Immature natural killer cell (primary cell): Measurements from ENCODE around the gene PXN. TPM values are rescaled to one million over a fixed set of nuclear protein-coding genes. Genes with fewer than 3 reads are reported as not detected.

Experiments used
- DNase-seq, 3 donors: peaks; one replicate each; pipeline ENCODE4 v3.0.0; 2022; ENCODE audit warnings: mixed read lengths in 1 of 3
- H3K27ac Mint-ChIP-seq, 6 donors: one replicate each; pipeline ENCODE4 v1.8.0; 2020; ENCODE audit warnings: mixed read lengths in 6 of 6, mild to moderate bottlenecking in 5 of 6, inconsistent platforms in 4 of 6, moderate library complexity in 3 of 6
- H3K27me3 Mint-ChIP-seq, 3 donors: one replicate each; pipeline ENCODE4 v1.8.0; 2020 to 2021; ENCODE audit warnings: low read depth in 3 of 3, mild to moderate bottlenecking in 3 of 3, mixed read lengths in 3 of 3, moderate library complexity in 3 of 3, inconsistent platforms in 1 of 3
- H3K36me3 Mint-ChIP-seq, 3 donors: one replicate each; pipeline ENCODE4 v1.8.0; 2020; ENCODE audit warnings: mixed read lengths in 3 of 3, inconsistent platforms in 2 of 3, mild to moderate bottlenecking in 2 of 3
- H3K4me1 Mint-ChIP-seq, 2 donors: one replicate each; pipeline ENCODE4 v1.8.0; 2020; ENCODE audit warnings: inconsistent platforms in 2 of 2, mild to moderate bottlenecking in 2 of 2, mixed read lengths in 2 of 2, moderate library complexity in 1 of 2
- H3K4me3 Mint-ChIP-seq, 5 donors: one replicate each; pipeline ENCODE4 v1.8.0; 2020; ENCODE audit warnings: mild to moderate bottlenecking in 5 of 5, mixed read lengths in 5 of 5, inconsistent platforms in 3 of 5, moderate library complexity in 3 of 5
- H3K9me3 Mint-ChIP-seq, 6 donors: one replicate each; pipeline ENCODE4 v1.8.0; 2020; ENCODE audit warnings: mild to moderate bottlenecking in 6 of 6, mixed read lengths in 6 of 6, inconsistent platforms in 4 of 6, moderate library complexity in 3 of 6
- polyA plus RNA-seq, 3 donors: library from polyadenylated mRNA; unstranded; fragments of 300-500 nt; fragmentation: Illumina TruSeq; gene quantifications; one replicate each; pipeline ENCODE4 v1.2.3, GENCODE V29; 2021

PXN gene
- 100 to 1,000 TPM; 132 to 310 (median 240) TPM for polyA plus RNA-seq

- peak within 1 kb of the TSS; percentile 88 to 97 (median 93) for H3K4me3 Mint-ChIP-seq
- peaks cover 5 to 14% (median 10%) of the 10 kb centered on the region in 3 donors for H3K36me3 Mint-ChIP-seq
- H3K27me3 Mint-ChIP-seq: peaks cover 0 to 21% (median 7%) of the 10 kb centered on the region in 3 donors
- peak; percentile 91 to 93 (median 92) for DNase-seq
- H3K27ac Mint-ChIP-seq: peak within 1 kb of the TSS; percentile 91 to 99 (median 96)
- H3K9me3 Mint-ChIP-seq: no peaks in the 10 kb centered on the region
- H3K4me1 Mint-ChIP-seq: peaks cover 39 to 41% of the 10 kb centered on the region in 2 donors
Observed at GRCh38 chr12:120265473-120266179, at the start of gene PXN. Gene PXN (minus strand): TSS chr12:120265730. CDS start chr12:120265629, 101 bp downstream.

- no peaks in the 10 kb centered on the region for H3K9me3 Mint-ChIP-seq
- peaks cover 15 to 18% of the 10 kb centered on the region in 2 donors for H3K4me1 Mint-ChIP-seq
- no peak overlapping the region for H3K4me3 Mint-ChIP-seq
- peaks cover 4 to 8% (median 5%) of the 10 kb centered on the region in 3 donors for H3K27me3 Mint-ChIP-seq
- peak overlapping the region in 1 of 6 donors; percentile 69 for H3K27ac Mint-ChIP-seq
- peaks cover 0 to 4% (median 0%) of the 10 kb centered on the region in 3 donors for H3K36me3 Mint-ChIP-seq
- DNase-seq: no peak
Observed at GRCh38 chr12:120314220-120314619, 48.7 kb upstream of the PXN start.

DNA sequence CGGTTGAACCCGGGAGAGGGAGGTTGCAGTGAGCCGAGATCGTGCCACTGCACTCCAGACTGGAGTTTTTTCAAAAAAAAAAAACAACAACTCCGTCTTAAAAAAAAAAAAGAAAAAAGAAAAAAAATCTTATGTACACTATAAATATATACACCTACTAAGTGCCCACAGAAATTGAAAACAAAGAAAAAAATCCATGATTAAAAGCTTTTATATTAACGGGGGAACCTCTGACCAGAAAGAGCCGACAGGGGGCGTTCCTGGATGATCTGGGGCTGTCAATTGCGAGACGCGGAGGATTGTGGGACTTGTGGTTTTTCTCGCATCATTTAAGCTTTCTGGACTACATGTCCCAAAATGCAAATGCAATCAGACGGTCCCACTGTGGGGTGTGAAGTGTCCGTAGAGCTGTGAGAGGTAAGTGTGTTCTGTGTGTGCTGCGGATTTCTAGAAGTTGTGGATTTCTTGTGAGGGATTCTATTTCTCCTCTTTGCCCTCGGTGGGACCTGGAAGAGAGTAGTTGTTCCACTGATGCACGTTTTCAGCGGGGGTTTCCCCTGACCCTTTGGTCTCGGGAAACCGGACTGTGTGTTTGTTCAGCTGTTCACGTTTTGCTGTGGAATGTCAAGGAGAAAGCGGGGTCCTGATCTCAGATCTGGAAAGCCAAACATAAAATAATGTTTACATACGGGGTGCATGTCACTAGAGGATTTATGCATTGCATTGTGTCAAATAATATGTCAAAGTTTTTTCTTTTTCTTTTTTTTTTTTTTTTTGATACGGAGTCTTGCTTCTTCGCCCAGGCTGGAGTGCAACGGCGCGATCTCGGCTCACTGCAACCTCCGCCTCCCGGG lies 36.7 kb upstream of the PXN start, which contains the start of gene SIRT4:
TSS of gene SIRT4 (plus strand) at position 360 of the 854 bp plus-strand sequence. CDS start 1,241 bp downstream, outside the sequence.
- no peaks in the 10 kb centered on the region for H3K9me3 Mint-ChIP-seq

DNA sequence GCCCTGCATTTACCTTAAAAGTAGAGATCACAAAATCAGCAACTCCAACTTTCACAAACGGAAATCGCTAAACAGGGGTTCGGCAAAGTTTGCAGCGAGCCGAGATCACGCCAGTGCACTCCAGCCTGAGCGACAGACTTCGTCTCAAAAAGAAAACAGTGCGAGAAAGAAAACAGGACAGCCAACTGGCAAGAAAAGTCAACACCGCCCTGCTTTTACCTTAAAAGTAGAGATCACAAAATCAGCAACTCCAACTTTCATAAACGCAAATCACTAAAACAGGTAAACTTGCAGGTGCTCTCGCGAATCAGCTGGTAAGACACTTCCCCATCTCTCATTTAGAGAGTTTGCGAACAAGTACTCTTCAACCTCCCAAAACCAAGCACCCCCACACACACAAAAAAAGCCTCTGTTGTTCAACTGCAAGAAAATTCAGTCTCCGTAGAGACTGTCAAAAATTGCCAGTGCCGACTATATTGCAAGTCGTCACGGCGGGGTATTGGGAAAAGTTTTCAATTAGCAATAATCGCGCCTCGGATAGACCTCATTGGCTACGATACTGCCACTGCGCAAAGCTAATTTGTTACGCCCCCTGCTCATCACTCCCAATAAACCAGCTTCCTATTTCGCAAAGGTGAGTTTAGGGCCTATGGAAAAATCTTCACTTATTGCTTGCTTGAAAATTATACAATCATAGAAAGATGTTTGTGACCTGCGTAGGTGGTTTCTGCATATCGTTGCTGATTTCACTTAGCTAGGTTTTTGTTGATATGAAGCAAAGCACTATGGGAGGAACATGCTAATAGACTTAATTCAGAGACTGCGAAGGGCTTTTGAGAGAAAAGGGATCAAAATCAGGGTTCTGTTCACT lies 27.4 kb upstream of the PXN start, which contains the start of gene RNU4-1:
TSS of gene RNU4-1 (minus strand) at position 577 of the 871 bp plus-strand sequence.
- Mint-ChIP-seq H3K9me3 (no peaks in the 10 kb centered on the region), H3K27me3 (peaks cover 2 to 5% (median 5%) of the 10 kb centered on the region in 3 donors), H3K4me3 (no peak within 1 kb of the TSS), H3K4me1 (peaks cover 0 to 6% of the 10 kb centered on the region in 2 donors), H3K36me3 (no peaks in the 10 kb centered on the region), H3K27ac (no peak within 1 kb of the TSS)
- DNase-seq: peak; percentile 86 to 90 (median 89)

More for the DNA sequence above, 36.7 kb upstream of the PXN start, which contains the start of gene SIRT4:
- Mint-ChIP-seq H3K4me1 (peaks cover 7 to 13% of the 10 kb centered on the region in 2 donors), H3K4me3 (peak within 1 kb of the TSS; percentile 92 to 97 (median 94)), H3K27ac (peak within 1 kb of the TSS; percentile 82 to 93 (median 88)), H3K36me3 (no peaks in the 10 kb centered on the region), H3K27me3 (peaks cover 1 to 4% (median 3%) of the 10 kb centered on the region in 3 donors)
- DNase-seq: peak; percentile 87 to 89 (median 88)

DNA sequence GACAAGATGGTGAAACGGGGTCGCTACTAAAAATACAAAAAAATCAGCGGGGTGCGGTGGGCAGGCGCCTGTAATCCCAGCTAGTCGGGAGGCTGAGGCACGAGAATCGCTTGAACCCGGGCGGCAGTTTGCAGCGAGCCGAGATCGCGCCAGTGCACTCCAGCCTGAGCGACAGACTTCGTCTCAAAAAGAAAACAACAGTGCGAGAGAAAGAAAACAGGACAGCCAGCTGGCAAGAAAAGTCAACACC lies 26.8 kb upstream of the PXN start:
- no peaks in the 10 kb centered on the region for H3K9me3 Mint-ChIP-seq
- H3K36me3 Mint-ChIP-seq: no peaks in the 10 kb centered on the region
- no peak overlapping the region for H3K4me3 Mint-ChIP-seq
- H3K4me1 Mint-ChIP-seq: peaks cover 0 to 6% of the 10 kb centered on the region in 2 donors
- H3K27ac Mint-ChIP-seq: no peak overlapping the region
- no peak for DNase-seq
- H3K27me3 Mint-ChIP-seq: peaks cover 2 to 5% (median 3%) of the 10 kb centered on the region in 3 donors

DNA sequence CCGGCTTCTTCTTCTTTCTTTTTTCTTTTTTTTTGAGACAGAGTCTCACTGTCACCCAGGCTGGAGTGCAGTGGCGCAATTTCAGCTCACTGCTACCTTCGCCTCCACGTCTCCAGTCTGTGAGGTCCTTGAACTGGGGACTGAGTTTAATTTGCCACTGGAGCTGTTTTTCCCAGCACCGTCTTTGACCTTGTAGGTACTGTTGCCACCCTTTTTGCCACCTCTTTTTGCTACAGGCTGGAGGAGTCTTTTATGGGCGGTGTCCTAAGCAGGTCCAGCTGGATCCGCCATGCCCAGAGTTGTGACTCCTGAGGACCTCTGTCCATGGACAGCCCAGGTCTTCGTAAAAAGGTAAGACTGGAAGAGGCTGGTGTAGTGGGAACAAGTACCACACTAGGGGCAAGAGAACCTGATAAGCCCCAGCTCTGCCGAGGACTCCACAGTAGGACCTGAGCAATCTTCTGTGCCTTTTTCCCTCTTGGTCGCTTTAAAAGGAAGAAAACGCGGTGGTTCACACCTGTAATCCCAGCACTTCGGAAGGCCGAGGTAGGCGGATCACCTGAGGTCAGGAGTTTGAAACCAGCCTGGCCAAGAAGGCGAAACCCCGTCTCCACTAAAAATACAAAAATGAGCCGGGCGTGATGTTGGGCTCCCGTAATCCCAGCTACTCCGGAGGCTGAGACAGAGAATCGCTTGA lies 25.2 kb upstream of the PXN start:
- H3K27me3 Mint-ChIP-seq: peaks cover 0 to 3% (median 2%) of the 10 kb centered on the region in 3 donors
- peak overlapping the region in 3 of 5 donors; percentile 34 to 58 (median 52) for H3K4me3 Mint-ChIP-seq
- peaks cover 0 to 8% of the 10 kb centered on the region in 2 donors for H3K4me1 Mint-ChIP-seq
- no peaks in the 10 kb centered on the region for H3K9me3 Mint-ChIP-seq
- H3K27ac Mint-ChIP-seq: peak overlapping the region in 2 of 6 donors; percentile 50 to 81
- no peaks in the 10 kb centered on the region for H3K36me3 Mint-ChIP-seq
- DNase-seq: peak; percentile 12 to 19 (median 18)

DNA sequence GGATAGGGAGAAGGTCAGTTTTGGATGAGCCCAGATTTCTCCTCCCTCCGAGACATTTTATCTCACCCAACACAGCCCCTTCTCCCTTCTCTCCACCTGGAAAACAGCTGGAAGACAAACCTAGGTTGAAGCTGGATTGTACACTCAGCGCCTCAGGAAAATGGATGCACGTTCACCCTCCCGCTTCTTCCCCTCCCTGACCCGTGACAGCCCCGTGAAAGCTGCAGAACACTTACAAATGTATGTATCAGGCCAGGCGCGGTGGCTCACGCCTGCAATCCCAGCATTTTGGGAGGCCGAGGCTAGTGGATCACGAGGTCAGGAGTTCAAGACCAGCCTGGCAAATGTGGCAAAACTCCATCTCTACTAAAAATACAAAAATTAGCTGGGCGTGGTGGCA lies 22.0 kb upstream of the PXN start:
- DNase-seq: no peak
- no peak overlapping the region for H3K27ac Mint-ChIP-seq
- H3K4me3 Mint-ChIP-seq: no peak overlapping the region
- H3K4me1 Mint-ChIP-seq: peaks cover 0 to 8% of the 10 kb centered on the region in 2 donors
- H3K27me3 Mint-ChIP-seq: peaks cover 0 to 3% (median 2%) of the 10 kb centered on the region in 3 donors
- H3K9me3 Mint-ChIP-seq: no peaks in the 10 kb centered on the region
- no peaks in the 10 kb centered on the region for H3K36me3 Mint-ChIP-seq

GRCh38 chr12:120286768-120287490 lies 21.4 kb upstream of the PXN start:
- H3K4me3 Mint-ChIP-seq: no peak overlapping the region
- H3K9me3 Mint-ChIP-seq: no peaks in the 10 kb centered on the region
- no peak for DNase-seq
- H3K27me3 Mint-ChIP-seq: peaks cover 0 to 3% (median 2%) of the 10 kb centered on the region in 3 donors
- peak overlapping the region in 1 of 6 donors; percentile 64 for H3K27ac Mint-ChIP-seq
- H3K4me1 Mint-ChIP-seq: peaks cover 0 to 8% of the 10 kb centered on the region in 2 donors
- no peaks in the 10 kb centered on the region for H3K36me3 Mint-ChIP-seq

DNA sequence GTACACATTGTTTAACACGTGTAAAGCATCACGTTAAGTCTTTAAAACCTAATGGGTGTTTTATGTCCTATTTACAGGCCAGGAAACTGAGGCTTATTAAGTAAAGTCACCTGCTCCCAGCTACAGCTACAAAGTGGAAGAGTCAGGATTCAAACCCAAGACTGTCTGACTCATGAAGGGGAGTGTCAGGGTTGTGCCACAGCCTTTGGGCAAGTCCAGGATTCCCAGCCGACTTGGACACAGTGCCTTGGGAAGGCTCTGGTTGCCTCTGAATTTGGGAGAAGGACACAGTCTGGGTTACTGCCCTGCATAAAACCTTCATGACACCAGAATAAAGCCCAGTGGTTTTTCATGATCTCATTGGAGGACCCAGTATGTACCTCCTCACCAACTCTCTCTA lies 18.9 kb upstream of the PXN start:
- Mint-ChIP-seq H3K4me3 (no peak overlapping the region), H3K9me3 (no peaks in the 10 kb centered on the region), H3K4me1 (peaks cover 0 to 1% of the 10 kb centered on the region in 2 donors), H3K27ac (no peak overlapping the region), H3K36me3 (no peaks in the 10 kb centered on the region), H3K27me3 (no peaks in the 10 kb centered on the region)
- no peak for DNase-seq

DNA sequence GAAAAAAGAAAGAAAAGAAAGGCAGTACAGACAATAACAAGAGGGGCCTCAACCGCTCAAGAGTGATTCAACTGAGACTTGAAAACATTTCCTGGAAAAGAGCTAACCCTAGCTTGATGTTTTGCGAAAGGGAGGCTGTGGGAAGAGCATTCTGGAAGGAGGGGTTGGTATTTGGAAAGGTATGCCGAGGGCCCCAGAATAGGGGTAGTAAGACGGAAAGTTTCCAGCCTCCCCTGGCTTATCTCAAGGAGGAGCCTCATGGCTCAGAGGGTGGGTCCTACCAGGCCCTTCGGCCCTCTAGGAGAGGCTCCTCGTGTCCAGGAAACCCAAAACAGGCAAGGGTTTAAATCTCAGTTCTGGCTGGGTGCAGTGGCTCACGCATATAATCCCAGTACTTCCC lies 17.8 kb upstream of the PXN start:
- Mint-ChIP-seq H3K36me3 (no peaks in the 10 kb centered on the region), H3K9me3 (no peaks in the 10 kb centered on the region), H3K4me1 (peaks cover 0 to 1% of the 10 kb centered on the region in 2 donors), H3K27ac (no peak overlapping the region), H3K4me3 (no peak overlapping the region), H3K27me3 (no peaks in the 10 kb centered on the region)
- DNase-seq: no peak

GRCh38 chr12:120278137-120279069 lies 12.9 kb upstream of the PXN start:
- H3K4me1 Mint-ChIP-seq: no peaks in the 10 kb centered on the region
- H3K36me3 Mint-ChIP-seq: no peaks in the 10 kb centered on the region

More at GRCh38 chr12:120278137-120279069, 12.9 kb upstream of the PXN start:
- no peak overlapping the region for H3K27ac Mint-ChIP-seq
- no peak for DNase-seq
- H3K27me3 Mint-ChIP-seq: peaks cover 0 to 3% (median 2%) of the 10 kb centered on the region in 3 donors
- H3K9me3 Mint-ChIP-seq: no peaks in the 10 kb centered on the region
- no peak overlapping the region for H3K4me3 Mint-ChIP-seq
